Tibial nerve (tissue), 4 donors: ENCODE results near the gene SPSB3. TPM values are rescaled to one million over a fixed set of nuclear protein-coding genes. Genes with fewer than 3 reads are reported as not detected.

Experiments
- DNase-seq, 2 donors: peaks; one replicate each; pipeline ENCODE4 v3.0.0-alpha.2; 2019; ENCODE audit warnings: low spot score in 2 of 2
- H3K27ac ChIP-seq, 4 donors: fragments of 200-600 bp; sonication (generic) in 3 of 4; one replicate each; pipeline ENCODE4 v1.5.1; 2017 to 2019; ENCODE audit warnings: mild to moderate bottlenecking in 1 of 4
- H3K27me3 ChIP-seq, 2 donors: fragments of 200-600 bp; sonication (generic) in 1 of 2; one replicate each; pipeline versions ENCODE4 v1.5.1 to v1.6.0; 2017 to 2019
- H3K36me3 ChIP-seq, 3 donors: fragments of 200-600 bp; sonication (generic); one replicate each; pipeline ENCODE4 v1.5.1; 2018 to 2019
- H3K4me1 ChIP-seq, 4 donors: fragments of 200-600 bp; sonication (generic) in 3 of 4; one replicate each; pipeline ENCODE4 v1.5.1; 2017 to 2019
- H3K4me3 ChIP-seq, 4 donors: fragments of 200-600 bp; sonication (generic) in 3 of 4; one replicate each; pipeline ENCODE4 v1.5.1; 2017 to 2019; ENCODE audit warnings: mild to moderate bottlenecking in 1 of 4, moderate library complexity in 1 of 4
- H3K9me3 ChIP-seq, 4 donors: fragments of 200-600 bp; sonication (generic) in 3 of 4; one replicate each; pipeline ENCODE4 v1.5.1; 2017 to 2019
- EP300 ChIP-seq, 2 donors: sonication (generic); formaldehyde crosslinking; IDR thresholded peaks; one replicate each; pipeline ENCODE4 v1.6.1; 2017; ENCODE audit warnings: antibody characterized with exemption in 2 of 2, mild to moderate bottlenecking in 1 of 2
- POLR2A ChIP-seq, 2 donors: fragments of 450-650 bp; IDR thresholded peaks; one replicate each; pipeline ENCODE4 v1.6.1; 2017; ENCODE audit warnings: antibody characterized with exemption in 2 of 2, mild to moderate bottlenecking in 2 of 2, moderate library complexity in 2 of 2
- WGBS, 2 donors: methylation state at CpG; one replicate each; pipeline ENCODE4 v1.1.5; 2018; 5-methylcytosine and 5-hydroxymethylcytosine counted together
- total RNA-seq, 4 donors: library from RNA; depleted of rRNA; stranded (reverse); fragments of >200 nt; gene quantifications; one replicate each; pipeline ENCODE4 v1.1.0, GENCODE V29; 2016
- TF ChIP-seq, protein P1 (sequence below), 5 experiments: fragments of 200-600 bp in 3 of 5; fragments of 450-650 bp in 2 of 5; sonication (generic) in 3 of 5; IDR thresholded peaks; one replicate each; pipeline ENCODE4 v1.5.1; 2016 to 2019; ENCODE audit warnings: antibody characterized with exemption in 5 of 5, mild to moderate bottlenecking in 3 of 5, moderate library complexity in 2 of 5

Gene SPSB3
- total RNA-seq, 4 donors from 2014 or later: 90.7 to 122 (median 112) TPM

GRCh38 chr16:1770328-1771187 lies 11.8 kb downstream of the SPSB3 start:
- peak; percentile 42 to 44 for DNase-seq
- Histone ChIP-seq H3K4me1 (peaks cover 0 to 51% (median 28%) of the 10 kb centered on the region in 4 donors), H3K9me3 (no peaks in the 10 kb centered on the region), H3K4me3 (peak overlapping the region; percentile 67 to 96 (median 80)), H3K27ac (peak overlapping the region; percentile 61 to 93 (median 88)), H3K27me3 (no peaks in the 10 kb centered on the region), H3K36me3 (peaks cover under 1 to 54% (median 10%) of the 10 kb centered on the region in 3 donors)
- WGBS, 2 donors: 12 to 36% methylated on average over 20 to 56 of the region's 81 CpGs
- TF ChIP-seq, protein P1, sequence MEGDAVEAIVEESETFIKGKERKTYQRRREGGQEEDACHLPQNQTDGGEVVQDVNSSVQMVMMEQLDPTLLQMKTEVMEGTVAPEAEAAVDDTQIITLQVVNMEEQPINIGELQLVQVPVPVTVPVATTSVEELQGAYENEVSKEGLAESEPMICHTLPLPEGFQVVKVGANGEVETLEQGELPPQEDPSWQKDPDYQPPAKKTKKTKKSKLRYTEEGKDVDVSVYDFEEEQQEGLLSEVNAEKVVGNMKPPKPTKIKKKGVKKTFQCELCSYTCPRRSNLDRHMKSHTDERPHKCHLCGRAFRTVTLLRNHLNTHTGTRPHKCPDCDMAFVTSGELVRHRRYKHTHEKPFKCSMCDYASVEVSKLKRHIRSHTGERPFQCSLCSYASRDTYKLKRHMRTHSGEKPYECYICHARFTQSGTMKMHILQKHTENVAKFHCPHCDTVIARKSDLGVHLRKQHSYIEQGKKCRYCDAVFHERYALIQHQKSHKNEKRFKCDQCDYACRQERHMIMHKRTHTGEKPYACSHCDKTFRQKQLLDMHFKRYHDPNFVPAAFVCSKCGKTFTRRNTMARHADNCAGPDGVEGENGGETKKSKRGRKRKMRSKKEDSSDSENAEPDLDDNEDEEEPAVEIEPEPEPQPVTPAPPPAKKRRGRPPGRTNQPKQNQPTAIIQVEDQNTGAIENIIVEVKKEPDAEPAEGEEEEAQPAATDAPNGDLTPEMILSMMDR (IDR thresholded peaks at IDR 0.05): no peak
- TF ChIP-seq EP300 (IDR thresholded peaks at IDR 0.05) (peak in 1 of 2 donors; percentile 29), POLR2A (IDR thresholded peaks at IDR 0.05) (no peak)

DNA sequence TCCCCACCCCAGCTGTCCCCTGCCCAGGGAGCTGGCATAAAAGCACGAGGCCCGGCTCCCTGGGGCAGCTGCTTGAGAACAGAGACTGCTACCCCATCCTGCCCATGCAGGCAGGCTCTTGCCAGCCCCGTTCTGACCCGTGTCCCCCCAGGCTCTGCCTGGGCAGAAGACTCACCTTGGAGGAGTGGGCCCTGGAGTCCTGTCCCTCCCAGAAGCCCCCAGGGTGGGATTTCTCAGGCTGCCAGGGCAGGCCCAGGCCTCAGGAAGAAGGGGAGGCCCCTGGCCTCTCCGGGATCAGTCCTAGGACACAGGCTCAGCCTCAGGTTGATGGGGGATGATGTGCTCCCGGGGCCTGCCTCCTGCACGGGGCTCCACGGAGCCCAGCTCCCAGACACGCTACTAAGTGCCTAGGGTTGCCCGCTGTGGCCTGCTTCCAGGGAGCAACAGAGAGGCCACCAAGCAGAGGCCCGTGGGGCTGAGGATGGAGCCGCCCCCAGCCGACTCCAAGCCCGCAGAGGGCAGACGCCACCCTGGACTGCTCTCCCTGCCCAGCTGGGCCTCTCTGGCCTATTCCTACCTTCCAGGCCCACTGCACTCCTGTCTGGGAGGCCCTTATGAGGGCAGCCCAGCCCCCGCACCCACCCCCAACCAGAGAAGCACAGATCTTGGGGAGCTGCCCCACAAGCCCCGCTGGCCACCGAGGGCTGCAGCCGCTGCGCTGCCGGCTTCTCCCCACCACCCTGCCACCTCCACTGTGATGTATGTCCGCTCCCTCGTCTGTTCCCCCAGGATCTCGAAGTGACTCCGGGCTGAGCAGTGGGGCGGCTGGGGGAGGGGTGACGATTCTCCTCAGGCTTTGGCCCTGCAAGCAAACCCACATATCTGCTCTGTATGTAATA lies 12.7 kb downstream of the SPSB3 start:
- H3K9me3 ChIP-seq: no peaks in the 10 kb centered on the region
- TF ChIP-seq POLR2A (IDR thresholded peaks at IDR 0.05): no peak
- TF ChIP-seq EP300 (IDR thresholded peaks at IDR 0.05): no peak
- TF ChIP-seq, protein P1 (IDR thresholded peaks at IDR 0.05): no peak
- peak overlapping the region in 1 of 4 donors; percentile 96 for H3K4me3 ChIP-seq
- 72 to 73% methylated on average over 15 to 17 of the region's 27 CpGs for WGBS, 2 donors
- peak overlapping the region in 3 of 4 donors; percentile 83 to 93 (median 93) for H3K27ac ChIP-seq
- no peak for DNase-seq
- H3K27me3 ChIP-seq: no peaks in the 10 kb centered on the region
- peaks cover 2 to 54% (median 10%) of the 10 kb centered on the region in 3 donors for H3K36me3 ChIP-seq
- peaks cover 0 to 44% (median 26%) of the 10 kb centered on the region in 4 donors for H3K4me1 ChIP-seq

DNA sequence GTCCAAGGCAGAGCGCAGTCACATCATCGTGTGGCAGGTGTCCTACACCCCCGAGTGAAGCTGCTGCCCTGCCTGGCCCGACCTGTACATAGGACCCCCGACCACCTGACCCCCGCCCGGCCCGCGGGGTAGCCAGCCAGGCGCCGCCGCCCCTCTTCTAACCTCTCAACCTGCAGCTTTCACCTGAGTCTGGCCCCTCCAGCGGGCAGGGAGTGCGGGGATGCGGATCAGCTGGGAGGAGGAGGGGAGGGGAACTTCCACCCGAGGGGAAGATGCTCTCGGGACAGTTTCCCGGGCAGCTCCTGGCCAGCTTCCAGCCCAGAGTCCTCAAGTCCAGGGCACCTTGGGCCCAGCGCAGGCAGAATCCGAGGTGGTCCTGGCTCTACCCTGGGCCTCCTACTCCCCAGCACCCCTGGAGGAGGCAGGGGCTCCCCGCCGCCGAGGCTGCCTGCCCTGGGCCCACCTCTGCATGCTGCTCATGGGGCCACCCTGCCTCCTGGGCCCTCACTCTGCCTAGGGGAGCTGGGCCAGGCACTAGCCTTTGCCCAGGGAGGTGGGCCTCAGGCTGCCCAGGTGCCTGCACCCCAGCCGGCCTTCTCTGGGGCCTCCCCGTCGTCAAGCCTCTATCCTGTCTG lies 13.5 kb downstream of the SPSB3 start:
- DNase-seq: no peak
- H3K27ac ChIP-seq: no peak overlapping the region
- no peak overlapping the region for H3K4me3 ChIP-seq
- H3K4me1 ChIP-seq: peaks cover 0 to 43% (median 19%) of the 10 kb centered on the region in 4 donors
- H3K27me3 ChIP-seq: no peaks in the 10 kb centered on the region
- no peaks in the 10 kb centered on the region for H3K9me3 ChIP-seq
- peaks cover 2 to 61% (median 16%) of the 10 kb centered on the region in 3 donors for H3K36me3 ChIP-seq
- 63 to 80% methylated on average over 12 to 16 of the region's 26 CpGs for WGBS, 2 donors
- TF ChIP-seq, protein P1 (IDR thresholded peaks at IDR 0.05): no peak
- TF ChIP-seq POLR2A (IDR thresholded peaks at IDR 0.05) (no peak), EP300 (IDR thresholded peaks at IDR 0.05) (no peak)

GRCh38 chr16:1768061-1768766 lies 14.2 kb downstream of the SPSB3 start:
- Histone ChIP-seq H3K4me3 (no peak overlapping the region), H3K27ac (no peak overlapping the region), H3K9me3 (no peaks in the 10 kb centered on the region), H3K27me3 (no peaks in the 10 kb centered on the region), H3K4me1 (peaks cover 0 to 44% (median 16%) of the 10 kb centered on the region in 4 donors), H3K36me3 (peaks cover 2 to 68% (median 20%) of the 10 kb centered on the region in 3 donors)
- no peak for DNase-seq
- 81 to 86% methylated on average over 41 of the region's 41 CpGs for WGBS, 2 donors
- no peak for TF ChIP-seq EP300 (IDR thresholded peaks at IDR 0.05)
- TF ChIP-seq, protein P1 (IDR thresholded peaks at IDR 0.05): no peak
- TF ChIP-seq POLR2A (IDR thresholded peaks at IDR 0.05): no peak
